ENCODE measurements around the gene KRTAP10-1. TPM values are rescaled to one million over a fixed set of nuclear protein-coding genes. Genes with fewer than 3 reads are reported as not detected.

The KRTAP10-1 gene
- total RNA-seq, 1 experiment from 2014 or later: not detected

DNA sequence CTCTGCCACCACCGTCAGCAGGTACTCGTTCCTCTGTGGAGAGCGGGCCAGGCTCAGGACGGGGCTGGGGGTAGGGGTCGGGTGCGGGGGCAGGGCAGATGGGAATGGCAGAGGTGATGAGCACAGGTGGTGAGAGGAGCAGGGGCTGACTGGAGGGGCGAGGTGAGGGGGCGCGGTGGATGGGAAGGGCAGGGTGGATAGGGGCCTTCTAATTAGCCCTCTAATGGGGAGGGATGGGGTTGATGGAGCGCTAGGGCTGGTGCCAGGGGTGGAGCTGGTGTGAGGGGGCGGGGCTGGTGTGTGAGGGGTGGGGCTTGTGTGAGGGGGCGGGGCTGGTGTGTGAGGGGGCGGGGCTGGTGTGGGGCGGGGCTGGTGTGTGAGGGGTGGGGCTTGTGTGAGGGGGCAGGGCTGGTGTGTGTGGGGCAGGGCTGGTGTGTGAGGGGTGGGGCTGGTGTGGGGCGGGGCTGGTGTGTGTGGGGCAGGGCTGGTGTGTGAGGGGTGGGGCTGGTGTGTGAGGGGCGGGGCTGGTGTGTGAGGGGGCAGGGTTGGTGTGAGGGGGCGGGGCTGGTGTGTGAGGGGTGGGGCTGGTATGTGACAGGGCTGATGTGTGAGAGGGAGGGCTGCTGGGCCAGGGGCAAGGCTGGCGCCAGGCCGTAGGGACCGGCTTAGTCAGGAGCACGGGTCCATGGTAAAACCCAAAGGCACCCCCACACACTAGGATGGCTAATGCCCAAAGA lies 5.9 kb downstream of the KRTAP10-1 start:
- no peaks in the 10 kb centered on the region for H3K27me3 ChIP-seq (ENCODE audit: low read length)
- no peaks in the 10 kb centered on the region for H4K20me1 ChIP-seq (ENCODE audit: insufficient read depth, low read depth, low read length)

GRCh38 chr21:44533121-44533890 lies 6.7 kb downstream of the KRTAP10-1 start:
- DNase-seq: no peak
- Histone ChIP-seq H3K4me3 (ENCODE audit: low read length) (no peak overlapping the region), H3K9me3 (ENCODE audit: low read length) (no peaks in the 10 kb centered on the region), H2AFZ (ENCODE audit: low read length) (no peak overlapping the region), H3K27me3 (ENCODE audit: low read length) (no peaks in the 10 kb centered on the region), H3K36me3 (ENCODE audit: insufficient read depth, low read length) (no peaks in the 10 kb centered on the region), H3K4me1 (ENCODE audit: low read length) (no peaks in the 10 kb centered on the region), H3K79me2 (ENCODE audit: low read length) (no peaks in the 10 kb centered on the region), H4K20me1 (ENCODE audit: insufficient read depth, low read depth, low read length) (no peaks in the 10 kb centered on the region), H3K9ac (ENCODE audit: low read length) (no peak overlapping the region), H3K4me2 (ENCODE audit: low read depth, low read length, poor library complexity, severe bottlenecking) (no peak overlapping the region), H3K27ac (ENCODE audit: low read length) (no peak overlapping the region), H3K9me2 (replicated peaks; ENCODE audit: insufficient read depth, low read length) (no peaks in the 10 kb centered on the region)

More for the DNA sequence above, 5.9 kb downstream of the KRTAP10-1 start:
- no peak overlapping the region for H3K27ac ChIP-seq (ENCODE audit: low read length)
- peak; percentile 54 for DNase-seq
- no peaks in the 10 kb centered on the region for H3K4me1 ChIP-seq (ENCODE audit: low read length)
- no peak overlapping the region for H2AFZ ChIP-seq (ENCODE audit: low read length)
- no peaks in the 10 kb centered on the region for H3K36me3 ChIP-seq (ENCODE audit: insufficient read depth, low read length)
- no peaks in the 10 kb centered on the region for H3K9me2 ChIP-seq (replicated peaks; ENCODE audit: insufficient read depth, low read length)
- no peaks in the 10 kb centered on the region for H3K9me3 ChIP-seq (ENCODE audit: low read length)
- no peaks in the 10 kb centered on the region for H3K79me2 ChIP-seq (ENCODE audit: low read length)
- H3K9ac ChIP-seq (ENCODE audit: low read length): no peak overlapping the region
- H3K4me3 ChIP-seq (ENCODE audit: low read length): no peak overlapping the region
- H3K4me2 ChIP-seq (ENCODE audit: low read depth, low read length, poor library complexity, severe bottlenecking): no peak overlapping the region

- no peak for DNase-seq
- Histone ChIP-seq H3K4me2 (ENCODE audit: low read depth, low read length, poor library complexity, severe bottlenecking) (no peak overlapping the region), H3K9ac (ENCODE audit: low read length) (no peak overlapping the region), H3K79me2 (ENCODE audit: low read length) (no peaks in the 10 kb centered on the region), H3K4me1 (ENCODE audit: low read length) (no peaks in the 10 kb centered on the region), H3K4me3 (ENCODE audit: low read length) (no peak overlapping the region), H3K9me3 (ENCODE audit: low read length) (no peaks in the 10 kb centered on the region), H3K27ac (ENCODE audit: low read length) (no peak overlapping the region), H2AFZ (ENCODE audit: low read length) (no peak overlapping the region), H3K9me2 (replicated peaks; ENCODE audit: insufficient read depth, low read length) (no peaks in the 10 kb centered on the region), H3K36me3 (ENCODE audit: insufficient read depth, low read length) (no peaks in the 10 kb centered on the region), H3K27me3 (ENCODE audit: low read length) (no peaks in the 10 kb centered on the region), H4K20me1 (ENCODE audit: insufficient read depth, low read depth, low read length) (no peaks in the 10 kb centered on the region)
Observed at GRCh38 chr21:44532712-44533111, 7.3 kb downstream of the KRTAP10-1 start.

GRCh38 chr21:44531606-44532564 lies 8.1 kb downstream of the KRTAP10-1 start:
- Histone ChIP-seq H3K9ac (ENCODE audit: low read length) (no peak overlapping the region), H3K4me3 (ENCODE audit: low read length) (no peak overlapping the region), H3K36me3 (ENCODE audit: insufficient read depth, low read length) (no peaks in the 10 kb centered on the region), H3K9me3 (ENCODE audit: low read length) (no peaks in the 10 kb centered on the region), H3K9me2 (replicated peaks; ENCODE audit: insufficient read depth, low read length) (no peaks in the 10 kb centered on the region), H3K27ac (ENCODE audit: low read length) (no peak overlapping the region), H3K27me3 (ENCODE audit: low read length) (no peaks in the 10 kb centered on the region), H2AFZ (ENCODE audit: low read length) (no peak overlapping the region), H3K4me2 (ENCODE audit: low read depth, low read length, poor library complexity, severe bottlenecking) (no peak overlapping the region), H3K4me1 (ENCODE audit: low read length) (no peaks in the 10 kb centered on the region), H3K79me2 (ENCODE audit: low read length) (no peaks in the 10 kb centered on the region), H4K20me1 (ENCODE audit: insufficient read depth, low read depth, low read length) (no peaks in the 10 kb centered on the region)
- DNase-seq: no peak

- DNase-seq: no peak
- Histone ChIP-seq H3K27ac (ENCODE audit: low read length) (no peak overlapping the region), H3K9me2 (replicated peaks; ENCODE audit: insufficient read depth, low read length) (no peaks in the 10 kb centered on the region), H3K4me2 (ENCODE audit: low read depth, low read length, poor library complexity, severe bottlenecking) (no peak overlapping the region), H3K79me2 (ENCODE audit: low read length) (no peaks in the 10 kb centered on the region), H3K27me3 (ENCODE audit: low read length) (no peaks in the 10 kb centered on the region), H2AFZ (ENCODE audit: low read length) (no peak overlapping the region), H3K9me3 (ENCODE audit: low read length) (no peaks in the 10 kb centered on the region), H4K20me1 (ENCODE audit: insufficient read depth, low read depth, low read length) (no peaks in the 10 kb centered on the region), H3K4me1 (ENCODE audit: low read length) (no peaks in the 10 kb centered on the region), H3K4me3 (ENCODE audit: low read length) (no peak overlapping the region), H3K36me3 (ENCODE audit: insufficient read depth, low read length) (no peaks in the 10 kb centered on the region), H3K9ac (ENCODE audit: low read length) (no peak overlapping the region)
Observed at GRCh38 chr21:44530903-44531605, 8.9 kb downstream of the KRTAP10-1 start.

- no peak for DNase-seq
Observed at GRCh38 chr21:44530221-44530902, 9.6 kb downstream of the KRTAP10-1 start.

GRCh38 chr21:44529503-44530125 lies 10.4 kb downstream of the KRTAP10-1 start:
- Histone ChIP-seq H3K27me3 (ENCODE audit: low read length) (no peaks in the 10 kb centered on the region), H3K9me3 (ENCODE audit: low read length) (peaks cover 5% of the 10 kb centered on the region), H3K36me3 (ENCODE audit: insufficient read depth, low read length) (no peaks in the 10 kb centered on the region), H3K4me3 (ENCODE audit: low read length) (no peak overlapping the region), H3K27ac (ENCODE audit: low read length) (no peak overlapping the region), H3K4me1 (ENCODE audit: low read length) (no peaks in the 10 kb centered on the region), H3K9me2 (replicated peaks; ENCODE audit: insufficient read depth, low read length) (no peaks in the 10 kb centered on the region), H4K20me1 (ENCODE audit: insufficient read depth, low read depth, low read length) (no peaks in the 10 kb centered on the region), H3K79me2 (ENCODE audit: low read length) (no peaks in the 10 kb centered on the region), H2AFZ (ENCODE audit: low read length) (no peak overlapping the region), H3K9ac (ENCODE audit: low read length) (no peak overlapping the region), H3K4me2 (ENCODE audit: low read depth, low read length, poor library complexity, severe bottlenecking) (no peak overlapping the region)
- DNase-seq: no peak

More at GRCh38 chr21:44530221-44530902, 9.6 kb downstream of the KRTAP10-1 start:
- no peaks in the 10 kb centered on the region for H3K79me2 ChIP-seq (ENCODE audit: low read length)
- no peak overlapping the region for H3K4me3 ChIP-seq (ENCODE audit: low read length)
- H3K9me2 ChIP-seq (replicated peaks; ENCODE audit: insufficient read depth, low read length): no peaks in the 10 kb centered on the region
- H3K36me3 ChIP-seq (ENCODE audit: insufficient read depth, low read length): no peaks in the 10 kb centered on the region
- H4K20me1 ChIP-seq (ENCODE audit: insufficient read depth, low read depth, low read length): no peaks in the 10 kb centered on the region
- no peaks in the 10 kb centered on the region for H3K27me3 ChIP-seq (ENCODE audit: low read length)
- H3K9ac ChIP-seq (ENCODE audit: low read length): no peak overlapping the region
- H3K4me2 ChIP-seq (ENCODE audit: low read depth, low read length, poor library complexity, severe bottlenecking): no peak overlapping the region
- no peak overlapping the region for H2AFZ ChIP-seq (ENCODE audit: low read length)
- no peaks in the 10 kb centered on the region for H3K4me1 ChIP-seq (ENCODE audit: low read length)
- no peaks in the 10 kb centered on the region for H3K9me3 ChIP-seq (ENCODE audit: low read length)
- no peak overlapping the region for H3K27ac ChIP-seq (ENCODE audit: low read length)
